Gastroesophageal sphincter (tissue), 3 donors: Measurements from ENCODE around the gene ISG15.

ENCODE experiments used
- POLR2AphosphoS5 ChIP-seq: sonication (generic); formaldehyde crosslinking; IDR thresholded peaks from one replicate; pipeline ENCODE4 v1.6.1; 2017; ENCODE audit warnings: antibody characterized with exemption
- TF ChIP-seq, protein P1 (sequence below), 4 experiments: fragments of 200-600 bp in 2 of 4; fragments of 450-650 bp in 2 of 4; sonication (generic) in 1 of 4; IDR thresholded peaks; one replicate each; pipeline ENCODE4 v1.5.1; 2017 to 2019; ENCODE audit warnings: antibody characterized with exemption in 4 of 4, mild to moderate bottlenecking in 2 of 4, moderate library complexity in 2 of 4

DNA sequence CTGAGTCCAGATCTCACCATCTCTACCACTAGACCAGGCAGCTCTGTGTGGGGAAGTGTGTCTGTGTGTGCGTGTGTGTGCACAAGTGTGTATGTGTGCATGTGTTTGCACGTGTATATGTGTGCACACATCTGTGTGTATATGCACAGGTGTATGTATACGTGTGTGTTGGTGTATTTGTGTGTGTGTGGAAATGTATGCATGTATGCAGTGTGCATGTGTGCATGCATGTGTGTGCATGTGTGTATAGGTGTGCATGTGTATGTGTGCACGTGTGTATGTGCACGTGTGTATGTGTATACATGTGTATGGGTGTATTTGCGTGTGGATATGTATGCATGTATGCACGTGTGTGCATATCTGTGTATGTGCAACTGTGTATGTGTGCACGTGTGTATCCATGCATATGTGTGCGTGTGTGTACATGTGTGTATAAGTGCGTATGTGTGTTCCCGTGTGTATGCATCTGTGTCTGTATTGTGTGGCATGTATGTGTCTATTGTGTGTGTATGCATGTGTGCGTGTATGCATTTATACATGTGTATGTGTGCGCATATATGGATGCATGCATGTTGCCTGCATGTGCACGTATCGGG, 43.9 kb upstream of the ISG15 start:
- no peak for TF ChIP-seq POLR2AphosphoS5
- TF ChIP-seq, protein P1, sequence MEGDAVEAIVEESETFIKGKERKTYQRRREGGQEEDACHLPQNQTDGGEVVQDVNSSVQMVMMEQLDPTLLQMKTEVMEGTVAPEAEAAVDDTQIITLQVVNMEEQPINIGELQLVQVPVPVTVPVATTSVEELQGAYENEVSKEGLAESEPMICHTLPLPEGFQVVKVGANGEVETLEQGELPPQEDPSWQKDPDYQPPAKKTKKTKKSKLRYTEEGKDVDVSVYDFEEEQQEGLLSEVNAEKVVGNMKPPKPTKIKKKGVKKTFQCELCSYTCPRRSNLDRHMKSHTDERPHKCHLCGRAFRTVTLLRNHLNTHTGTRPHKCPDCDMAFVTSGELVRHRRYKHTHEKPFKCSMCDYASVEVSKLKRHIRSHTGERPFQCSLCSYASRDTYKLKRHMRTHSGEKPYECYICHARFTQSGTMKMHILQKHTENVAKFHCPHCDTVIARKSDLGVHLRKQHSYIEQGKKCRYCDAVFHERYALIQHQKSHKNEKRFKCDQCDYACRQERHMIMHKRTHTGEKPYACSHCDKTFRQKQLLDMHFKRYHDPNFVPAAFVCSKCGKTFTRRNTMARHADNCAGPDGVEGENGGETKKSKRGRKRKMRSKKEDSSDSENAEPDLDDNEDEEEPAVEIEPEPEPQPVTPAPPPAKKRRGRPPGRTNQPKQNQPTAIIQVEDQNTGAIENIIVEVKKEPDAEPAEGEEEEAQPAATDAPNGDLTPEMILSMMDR (IDR thresholded peaks at IDR 0.05): no peak
